Stimulated activated CD8-positive, alpha-beta memory T cell treated with anti-CD3 and anti-CD28 coated beads, Interleukin-15, amount 100 ng/mL, for 48 hours (primary cell): ENCODE measurements around the gene CDR2.
"Not testable (repeated sequence)": the region's sequence is repeated elsewhere in the genome, so short reads cannot be mapped to it uniquely, and the experiment has no call there.

Experiments used
- DNase-seq, 2 donors: peaks; one replicate each; pipeline ENCODE4 v3.0.0-alpha.2; 2020; ENCODE audit warnings: low read depth in 2 of 2

The CDR2 gene

DNA sequence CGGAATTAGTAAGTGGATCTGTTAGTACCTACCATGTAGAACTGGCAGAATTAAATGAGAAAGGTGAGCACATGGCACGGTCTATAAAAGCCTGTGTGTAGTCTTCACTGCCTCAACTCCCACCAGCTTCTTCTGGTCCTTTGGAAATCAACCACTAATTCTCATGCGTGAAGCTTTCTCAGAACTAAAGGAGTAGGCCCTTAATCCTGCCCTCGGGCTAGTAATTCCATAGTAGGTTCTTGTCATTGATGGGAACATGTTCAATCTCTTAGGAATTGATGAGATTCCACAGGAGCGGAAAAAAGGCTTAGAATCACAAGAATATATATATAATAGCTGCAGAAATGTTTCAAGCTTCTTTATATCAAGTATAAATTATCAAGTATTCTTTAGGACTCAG is 21.7 kb downstream of the CDR2 start:
- no peak for DNase-seq

DNA sequence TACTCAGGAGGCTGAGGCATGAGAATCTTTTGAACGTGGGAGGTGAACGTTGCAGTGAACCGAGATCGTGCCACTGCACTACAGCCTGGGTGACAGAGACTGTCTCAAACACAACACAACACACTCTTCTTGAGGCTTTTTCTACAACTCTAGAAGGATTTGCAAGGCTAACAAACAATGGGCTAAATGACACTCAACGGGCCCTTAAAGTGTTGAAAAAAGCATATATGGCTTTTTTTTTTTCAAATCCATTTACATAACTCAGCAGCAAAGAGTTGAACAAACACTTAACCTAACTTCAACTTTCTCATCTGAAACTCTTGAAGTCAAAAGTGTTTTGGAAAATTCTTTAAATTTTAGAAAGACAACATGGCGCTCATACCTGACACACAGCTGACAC is 22.3 kb downstream of the CDR2 start:
- no peak for DNase-seq

DNA sequence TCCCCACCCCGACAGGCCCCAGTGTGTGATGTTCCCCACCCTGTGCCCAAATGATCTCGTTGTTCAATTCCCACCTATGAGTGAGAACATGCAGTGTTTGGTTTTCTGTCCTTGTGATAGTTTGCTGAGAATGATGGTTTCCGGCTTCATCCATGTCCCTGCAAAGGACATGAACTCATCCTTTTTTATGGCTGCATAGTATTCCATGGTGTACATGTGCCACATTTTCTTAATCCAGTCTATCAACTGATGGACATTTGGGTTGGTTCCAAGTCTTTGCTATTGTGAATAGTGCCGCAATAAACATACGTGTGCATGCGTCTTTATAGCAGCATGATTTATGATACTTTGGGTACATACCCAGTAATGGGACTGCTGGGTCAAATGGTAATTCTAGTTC is 23.4 kb downstream of the CDR2 start:
- not testable (repeated sequence) for DNase-seq

DNA sequence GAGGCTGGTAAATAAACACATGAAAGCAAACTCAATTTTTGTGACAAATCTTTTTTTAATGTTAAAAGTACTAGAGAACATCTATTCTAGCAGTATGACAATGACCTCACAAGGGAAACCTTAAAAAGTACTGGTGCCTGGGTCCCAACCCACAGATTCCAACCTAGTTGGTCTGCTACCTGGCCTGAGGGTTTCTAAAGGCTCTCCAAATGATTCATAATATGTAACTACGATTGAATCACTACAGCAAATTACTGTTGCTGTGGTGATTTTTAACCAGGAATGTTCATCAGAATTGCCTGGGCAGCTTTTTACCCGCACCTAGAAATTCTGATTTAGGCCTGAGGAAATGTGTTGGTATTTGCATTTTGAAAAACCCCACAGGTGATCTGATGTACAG is 26.1 kb downstream of the CDR2 start:
- DNase-seq, result no peak

DNA sequence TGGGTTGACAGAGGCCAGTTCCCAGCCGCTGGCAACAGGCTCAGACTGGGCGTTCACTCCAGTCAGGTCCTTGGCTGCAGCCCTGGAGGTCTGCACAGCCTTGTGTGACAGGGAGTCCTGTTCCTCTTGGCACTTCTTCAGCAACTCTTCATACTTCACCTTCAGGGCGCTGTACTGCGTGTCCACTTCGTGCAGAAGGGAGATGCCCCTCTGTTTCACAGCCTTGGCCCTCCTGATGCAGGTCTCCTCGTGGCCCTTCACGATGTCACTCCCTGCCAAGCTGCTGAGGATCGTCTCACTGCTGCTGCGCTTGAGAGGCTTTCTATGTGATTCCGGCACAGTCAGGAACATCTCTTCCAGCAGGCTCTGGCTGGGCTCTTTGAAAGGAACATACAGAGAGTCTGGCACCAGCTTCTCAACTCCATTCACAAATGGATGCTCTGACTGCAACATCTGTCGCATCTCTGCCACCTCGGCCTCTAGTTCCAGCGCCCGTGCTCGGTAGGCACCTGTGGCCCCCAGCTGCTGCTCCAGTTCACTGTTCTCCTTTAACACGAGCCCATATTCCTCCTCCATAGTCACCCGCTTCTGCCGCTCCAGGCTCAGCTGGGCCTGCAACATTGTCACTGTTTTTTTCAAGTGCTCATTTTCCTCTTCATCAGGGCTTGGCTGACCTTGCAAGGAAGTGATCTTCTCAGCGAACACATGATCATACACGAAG is 27.2 kb downstream of the CDR2 start:
- DNase-seq, result no peak

DNA sequence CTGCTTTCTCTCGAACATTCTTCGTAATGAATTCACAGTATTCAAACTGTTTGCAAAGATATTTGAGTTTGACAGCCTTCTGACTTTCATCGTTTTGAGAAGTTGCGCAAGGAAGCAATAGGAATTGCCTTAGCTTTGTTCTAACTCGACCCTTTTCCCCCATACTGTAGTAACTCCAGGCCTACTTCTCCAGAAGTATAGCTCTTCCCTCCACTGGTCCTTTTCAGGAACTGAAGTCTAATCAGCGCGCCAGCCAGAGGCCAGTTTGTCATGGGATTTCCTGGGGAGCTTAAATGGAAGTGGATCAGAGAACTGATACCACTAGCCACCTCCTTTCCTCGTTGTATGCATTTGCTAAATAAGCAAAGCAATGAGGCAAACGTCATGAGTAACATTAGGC is 27.9 kb downstream of the CDR2 start:
- DNase-seq, result no peak

DNA sequence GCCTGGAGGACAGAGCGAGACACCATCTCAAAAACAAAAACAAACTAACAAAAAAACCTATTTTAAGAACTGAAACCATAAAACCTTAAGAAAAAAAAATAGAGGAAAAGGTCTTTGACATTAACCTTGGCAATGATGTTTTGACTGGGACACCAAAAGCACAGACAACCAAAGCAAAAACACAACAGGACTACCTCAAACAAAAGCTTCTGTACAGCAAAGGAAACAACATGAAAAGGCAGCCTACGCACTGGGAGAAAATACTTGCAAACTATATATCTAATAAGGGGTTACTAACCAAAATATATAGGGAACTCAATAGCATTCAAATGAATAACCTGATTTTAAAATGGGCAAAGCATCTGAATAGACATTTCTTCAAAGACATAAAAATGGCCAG is 32.3 kb downstream of the CDR2 start:
- no peak for DNase-seq

DNA sequence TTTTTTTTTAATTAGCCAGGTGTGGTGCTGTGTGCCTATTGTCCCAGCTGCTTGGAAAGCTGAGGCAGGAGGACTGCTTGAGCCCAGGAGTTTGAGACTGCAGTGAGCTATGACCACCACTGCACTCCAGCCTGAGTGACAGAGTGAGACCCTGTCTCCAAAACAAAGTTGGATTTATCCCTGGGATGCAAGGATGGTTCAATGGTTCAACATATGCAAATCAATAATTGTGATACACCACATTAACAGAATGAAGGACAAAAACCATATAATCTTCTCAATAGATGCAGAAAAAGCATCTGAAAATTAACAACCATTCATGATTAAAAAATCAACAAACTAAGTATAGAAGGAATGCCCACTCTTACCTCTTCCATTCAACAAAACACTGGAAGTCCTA is 33.5 kb downstream of the CDR2 start:
- DNase-seq, result no peak

DNA sequence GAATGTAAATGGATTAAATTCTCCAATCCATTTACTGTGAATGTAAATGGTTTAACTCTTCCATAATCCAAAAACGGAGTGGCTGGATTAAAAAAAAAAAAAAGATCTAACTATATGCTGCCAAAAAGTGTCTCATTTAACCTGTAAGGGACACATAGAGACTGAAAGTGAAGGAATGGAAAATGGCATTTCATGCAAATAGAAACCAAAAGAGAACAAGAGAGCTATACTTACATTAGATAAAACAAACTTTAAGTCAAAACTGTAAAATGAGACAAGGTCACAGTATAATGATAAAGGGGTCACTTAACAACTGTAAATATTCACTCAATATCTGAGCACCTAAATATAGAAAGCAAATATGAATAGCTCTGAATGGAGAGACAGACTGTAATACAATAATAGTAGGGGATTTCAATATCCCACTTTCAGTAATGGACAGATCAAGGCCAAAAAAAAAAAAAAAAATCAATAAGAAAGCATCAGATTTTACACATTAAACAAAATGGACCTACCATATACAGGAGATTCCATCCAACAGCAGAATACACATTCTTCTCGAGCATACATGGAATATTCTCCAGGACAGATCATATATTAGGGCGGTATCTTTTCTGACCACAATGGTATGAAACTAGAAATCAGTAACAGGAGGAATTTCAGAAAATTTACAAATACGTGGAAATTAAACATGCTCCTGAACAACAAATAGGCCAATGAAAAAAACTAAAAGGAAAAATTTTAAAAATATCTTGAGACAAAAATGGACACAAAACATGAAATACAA is 36.4 kb downstream of the CDR2 start:
- DNase-seq, result no peak

DNA sequence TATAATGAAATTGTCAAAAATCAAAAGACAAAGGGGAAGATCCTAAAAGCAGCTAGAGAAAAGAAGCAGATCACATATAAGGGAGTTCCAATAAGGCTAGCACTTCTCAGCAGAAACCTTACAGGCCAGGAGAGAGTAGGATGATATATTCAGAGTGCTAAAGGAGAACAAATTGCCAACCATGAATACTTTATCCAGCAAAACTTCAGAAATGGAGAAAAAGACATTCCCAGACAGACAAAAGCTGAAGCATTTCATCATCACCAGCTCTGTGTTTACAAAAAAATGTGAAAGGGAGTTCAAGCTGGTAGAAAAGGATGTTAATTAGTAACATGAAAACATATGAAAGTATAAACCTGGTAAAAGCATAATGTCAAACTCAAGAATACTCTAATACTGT is 37.4 kb downstream of the CDR2 start:
- no peak for DNase-seq

DNA sequence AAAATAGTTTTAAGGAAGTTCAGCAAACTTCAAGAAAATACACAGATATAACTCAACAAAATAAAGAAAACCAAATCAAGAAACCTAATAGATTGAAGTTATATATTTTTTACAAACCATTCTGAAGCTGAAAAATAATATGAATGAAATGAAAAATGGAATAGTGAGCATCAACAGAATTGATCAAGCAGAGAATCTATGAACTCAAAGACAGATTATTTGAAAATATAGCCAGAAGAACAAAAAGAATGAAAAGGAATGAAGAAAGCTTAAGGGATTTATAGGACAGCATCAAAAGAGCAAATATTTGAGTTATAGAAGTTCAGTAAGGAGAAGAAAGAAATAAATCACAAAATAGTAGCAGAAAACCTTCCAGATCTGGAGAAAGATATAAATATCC is 37.8 kb downstream of the CDR2 start:
- no peak for DNase-seq

DNA sequence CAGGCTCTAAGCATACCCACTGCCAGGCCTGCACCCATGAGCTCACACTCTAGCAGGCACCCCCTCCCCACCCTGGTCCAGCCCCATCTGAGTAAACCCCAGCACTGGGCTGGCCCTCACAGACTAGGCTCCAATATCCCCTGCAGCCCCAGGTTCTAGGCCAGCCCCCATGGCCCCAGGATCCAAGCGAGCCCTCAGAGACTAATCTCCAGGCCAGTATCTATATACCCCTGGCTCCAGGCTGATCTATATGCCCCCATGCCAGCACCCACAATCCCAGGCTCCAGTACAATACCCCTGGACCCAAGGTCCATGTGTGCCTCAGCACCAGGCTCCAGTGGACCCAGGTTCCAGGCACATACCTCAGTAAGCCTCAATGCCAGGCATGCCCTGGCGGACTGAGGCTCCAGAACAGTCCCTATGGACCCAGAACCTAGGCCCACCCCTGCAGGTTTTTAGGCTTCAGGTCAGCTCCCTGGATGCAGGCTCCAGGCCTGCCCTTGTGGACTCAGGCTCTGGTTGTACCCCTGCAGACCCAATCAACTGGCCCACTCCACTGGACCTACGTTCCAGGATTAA is 38.7 kb downstream of the CDR2 start:
- DNase-seq, result no peak

DNA sequence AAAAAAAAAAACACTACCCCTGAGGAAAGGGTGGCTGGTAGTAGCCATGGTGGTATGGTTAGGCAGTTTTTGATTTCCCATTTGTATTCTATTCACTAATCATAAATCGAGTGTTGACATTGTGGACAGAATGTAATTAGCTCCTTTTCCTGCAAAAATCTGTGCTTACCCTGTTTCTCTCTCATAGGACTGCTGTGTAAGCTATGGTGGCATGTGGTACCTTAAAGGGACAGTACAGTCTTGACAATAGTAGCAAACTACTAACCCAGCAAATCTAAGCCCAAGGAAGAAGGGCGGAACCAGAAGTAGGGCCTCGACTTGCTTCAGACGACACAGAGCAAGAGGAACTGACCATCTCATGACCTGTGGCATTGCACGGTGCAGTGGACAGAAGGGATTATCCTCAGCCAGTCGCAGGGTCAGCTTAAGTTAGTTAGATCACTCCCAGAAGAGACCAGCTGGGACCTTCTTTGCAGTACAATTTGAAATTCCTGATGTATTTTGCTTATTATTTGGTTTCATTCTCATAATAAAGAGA is 40.9 kb downstream of the CDR2 start:
- no peak for DNase-seq

DNA sequence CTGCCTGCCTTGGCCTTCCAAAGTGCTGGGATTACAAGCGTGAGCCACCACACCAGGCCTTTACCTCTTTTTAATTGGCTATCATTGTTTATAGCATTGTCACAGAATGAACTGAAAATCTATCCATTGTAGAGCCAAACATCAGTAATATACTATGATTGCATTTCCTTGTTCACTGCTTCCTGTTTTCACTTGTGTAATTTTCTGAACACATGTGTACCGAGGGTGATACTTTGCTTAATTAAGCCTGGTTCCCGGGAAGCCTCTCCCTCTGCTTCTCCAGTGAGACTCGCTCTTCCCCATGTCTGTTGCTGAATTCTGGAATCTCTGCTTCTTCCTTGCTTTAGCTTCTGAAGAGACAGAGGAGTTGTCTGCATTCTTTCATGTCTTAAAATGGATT is 44.1 kb downstream of the CDR2 start:
- no peak for DNase-seq

DNA sequence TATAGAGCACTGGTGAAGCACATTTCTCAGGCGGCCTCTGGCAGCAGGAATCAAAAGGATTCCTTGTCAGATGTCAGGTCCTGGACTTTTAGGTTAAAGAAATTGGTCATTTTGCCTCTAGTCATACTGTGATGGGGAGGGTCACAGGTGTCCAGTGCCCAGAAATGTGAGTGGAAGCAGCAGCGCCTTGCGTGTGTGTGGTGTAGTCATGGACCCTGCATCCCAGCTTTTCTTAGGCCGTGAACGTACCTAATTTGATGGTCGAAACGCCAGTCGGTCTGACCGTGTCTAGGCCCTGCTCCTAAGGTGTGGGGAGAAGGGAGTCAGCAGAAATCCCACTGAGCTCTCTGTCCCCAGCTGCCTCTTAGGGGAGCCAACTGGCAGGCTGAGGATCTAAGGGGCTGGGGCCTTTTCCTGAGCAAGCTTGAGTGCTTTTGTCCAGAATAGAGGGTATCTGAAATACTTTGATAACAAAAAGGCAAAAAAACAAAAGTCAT is 45.2 kb downstream of the CDR2 start:
- DNase-seq, result no peak

DNA sequence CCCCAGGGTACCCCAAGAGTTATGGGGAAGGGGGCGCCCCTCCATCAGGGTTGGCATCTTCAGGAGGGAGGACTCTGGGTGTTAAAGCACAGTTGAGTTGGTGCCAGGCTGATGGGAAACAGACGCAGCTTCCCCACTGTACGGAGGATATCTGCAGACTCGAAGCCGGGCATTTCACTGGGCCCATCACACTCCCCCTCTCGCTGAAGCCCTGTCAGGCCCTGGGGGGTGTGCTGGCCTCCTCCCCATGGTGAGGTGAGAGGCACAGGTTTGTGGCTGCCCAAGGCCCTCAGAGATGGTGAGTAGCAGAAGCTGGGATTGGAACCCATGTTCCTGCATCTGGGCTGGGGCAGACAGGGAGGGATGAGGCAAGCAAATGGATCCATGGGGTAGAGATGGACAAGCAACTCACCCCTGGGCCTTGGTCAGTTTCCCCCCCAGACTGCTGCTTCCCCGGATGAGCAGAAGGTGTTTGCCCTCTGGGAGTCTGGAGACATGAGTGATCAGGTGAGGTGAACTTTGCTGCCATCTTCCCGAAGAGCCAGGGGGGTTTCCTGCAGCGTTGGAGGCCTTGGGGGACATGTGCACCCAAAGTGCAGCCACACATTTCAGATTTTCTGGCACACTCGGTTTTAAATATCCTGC is 46.2 kb downstream of the CDR2 start:
- no peak for DNase-seq

DNA sequence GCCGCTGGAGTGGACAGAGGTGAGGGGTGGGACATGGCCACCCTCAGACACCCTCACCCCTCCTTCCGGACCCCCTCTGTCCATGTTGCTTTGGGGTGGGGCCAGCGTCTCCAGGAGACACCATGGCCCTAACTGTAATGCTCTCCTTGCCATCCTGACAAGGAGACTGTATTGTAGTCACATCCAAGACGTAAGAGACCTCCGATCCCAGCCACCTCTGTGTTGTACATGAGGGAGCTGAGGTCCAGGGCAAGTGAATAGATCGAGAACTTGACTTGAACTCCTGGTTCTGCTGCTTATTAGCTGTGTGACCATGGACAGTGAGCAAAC is 47.0 kb downstream of the CDR2 start:
- DNase-seq, result no peak

DNA sequence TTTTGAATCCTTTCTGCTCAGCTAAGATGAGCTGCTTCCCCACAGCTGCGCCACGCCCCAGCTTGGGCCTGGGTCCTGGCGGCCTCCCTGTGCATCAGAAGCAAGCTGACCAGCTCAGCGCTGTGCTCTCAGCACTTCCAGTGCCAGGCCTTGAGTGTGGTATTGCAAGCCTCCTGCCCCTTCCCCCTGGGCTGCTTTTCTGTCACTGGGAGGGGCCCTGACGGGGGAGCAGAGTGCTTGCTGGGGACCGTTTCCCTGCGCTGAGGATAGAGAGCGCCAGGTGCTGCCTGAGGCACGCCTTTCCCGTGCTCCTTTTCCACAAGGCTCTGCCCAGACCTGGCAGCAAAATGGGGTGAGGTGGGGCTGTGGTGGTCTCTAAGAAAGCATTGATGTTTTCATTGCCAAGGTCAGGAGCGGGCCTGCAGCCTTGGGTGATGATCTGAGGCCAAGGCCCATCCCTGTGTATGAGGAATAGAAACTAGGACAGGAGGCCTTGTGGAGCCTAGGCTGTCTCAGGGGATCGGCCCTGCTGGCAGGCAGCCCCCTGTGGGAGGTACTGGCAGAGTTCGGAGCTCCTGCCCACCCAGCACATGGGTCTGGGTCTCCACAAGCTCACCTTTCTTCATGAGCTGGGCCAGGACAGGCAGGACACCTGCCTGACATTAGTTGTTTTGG is 47.5 kb downstream of the CDR2 start:
- DNase-seq, result no peak

DNA sequence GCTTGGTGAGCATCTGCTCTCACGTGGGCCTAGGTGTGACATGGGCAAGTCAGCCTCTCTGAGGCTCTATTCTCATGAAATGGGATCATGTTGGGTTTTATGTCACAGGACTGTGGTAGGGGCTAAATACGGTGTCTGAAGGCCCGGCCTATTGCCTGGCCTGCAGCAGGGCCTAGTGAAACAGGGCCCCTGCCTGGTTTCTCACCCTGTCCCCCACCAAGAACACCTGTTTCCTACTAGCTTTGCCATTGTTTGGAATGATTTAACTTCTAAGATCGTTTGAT is 48.1 kb downstream of the CDR2 start:
- no peak for DNase-seq

DNA sequence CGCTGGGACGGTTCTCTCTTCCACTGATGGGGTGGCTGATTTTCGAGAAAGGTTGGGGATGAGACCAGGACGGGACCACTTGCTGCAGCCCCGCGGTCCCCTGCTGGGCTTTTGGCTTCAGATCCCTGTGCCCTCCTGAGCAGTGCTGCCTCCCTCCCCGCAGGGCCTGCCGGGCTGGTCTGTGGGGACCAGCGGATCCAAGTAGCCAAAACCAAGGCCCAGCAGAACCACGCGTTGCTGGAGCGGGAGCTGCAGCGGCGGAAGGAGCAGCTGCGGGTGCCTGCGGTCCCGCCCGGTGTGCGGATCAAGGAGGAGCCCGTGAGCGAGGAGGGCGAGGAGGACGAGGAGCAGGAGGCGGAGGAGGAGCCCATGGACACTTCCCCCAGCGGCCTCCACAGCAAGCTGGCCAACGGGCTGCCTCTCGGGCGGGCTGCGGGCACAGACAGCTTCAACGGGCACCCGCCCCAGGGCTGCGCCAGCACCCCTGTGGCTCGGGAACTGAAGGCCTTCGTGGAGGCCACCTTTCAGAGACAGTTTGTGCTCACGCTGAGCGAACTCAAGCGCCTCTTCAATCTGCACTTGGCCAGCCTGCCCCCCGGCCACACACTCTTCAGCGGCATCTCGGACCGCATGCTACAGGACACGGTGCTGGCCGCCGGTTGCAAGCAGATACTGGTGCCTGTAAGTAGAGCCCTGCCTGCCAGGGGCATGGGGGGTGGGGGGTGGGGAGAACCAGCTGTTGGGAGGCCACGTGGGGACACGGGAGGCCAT is 48.6 kb downstream of the CDR2 start:
- no peak for DNase-seq
